ENCODE results near the gene CA10. TPM values are rescaled to one million over a fixed set of nuclear protein-coding genes. Genes with fewer than 3 reads are reported as not detected.
A peak's percentile ranks its signal among the peaks of the same experiment; 100 is the strongest.

CA10 gene
- total RNA-seq, 4 donors from 2014 or later = not detected

- H3K27ac ChIP-seq (replicated peaks in 1 of 4) = no peak overlapping the region
- no peak overlapping the region for H3K4me3 ChIP-seq
- H3K9me3 ChIP-seq = no peaks in the 10 kb centered on the region
- H3K36me3 ChIP-seq = no peaks in the 10 kb centered on the region
- intact Hi-C loops (cut with DNase I) = no loop called here
- peaks cover 0 to 7% (median 0%) of the 10 kb centered on the region in 4 donors for H3K4me1 ChIP-seq
- no peaks in the 10 kb centered on the region for H3K27me3 ChIP-seq
- WGBS = 54% methylated on average over 2 of the region's 2 CpGs
- no peak for DNase-seq (ENCODE audit: extremely low spot score)
- no peak for TF ChIP-seq CTCF (IDR thresholded peaks at IDR 0.05)
- TF ChIP-seq POLR2A (IDR thresholded peaks at IDR 0.05; ENCODE audit: low read depth) = no peak
- no peak for TF ChIP-seq POLR2AphosphoS5 (IDR thresholded peaks at IDR 0.05)
- no peak for TF ChIP-seq EP300 (IDR thresholded peaks at IDR 0.05)
Measured at GRCh38 chr17:51604299-51605020, 554.1 kb downstream of the CA10 start.

- DNase-seq (ENCODE audit: extremely low spot score) = peak; percentile 60
- Histone ChIP-seq H3K27ac (replicated peaks in 1 of 4) (no peak overlapping the region), H3K27me3 (no peaks in the 10 kb centered on the region), H3K36me3 (no peaks in the 10 kb centered on the region), H3K4me3 (no peak overlapping the region), H3K9me3 (no peaks in the 10 kb centered on the region), H3K4me1 (no peaks in the 10 kb centered on the region)
- intact Hi-C loops (cut with DNase I) = no loop called here
- WGBS = 81% methylated on average over 6 of the region's 6 CpGs
- TF ChIP-seq POLR2AphosphoS5 (IDR thresholded peaks at IDR 0.05) = no peak
- TF ChIP-seq EP300 (IDR thresholded peaks at IDR 0.05) = no peak
- TF ChIP-seq CTCF (IDR thresholded peaks at IDR 0.05) = no peak
- TF ChIP-seq POLR2A (IDR thresholded peaks at IDR 0.05; ENCODE audit: low read depth) = no peak
Measured at GRCh38 chr17:51601622-51602261, 556.8 kb downstream of the CA10 start.

GRCh38 chr17:51598824-51599223 is 559.7 kb downstream of the CA10 start:
- H3K27ac ChIP-seq (replicated peaks in 1 of 4) = no peak overlapping the region
- 91% methylated on average over 2 of the region's 2 CpGs for WGBS
- no peaks in the 10 kb centered on the region for H3K4me1 ChIP-seq
- TF ChIP-seq CTCF (IDR thresholded peaks at IDR 0.05) = no peak
- no peak for TF ChIP-seq EP300 (IDR thresholded peaks at IDR 0.05)
- TF ChIP-seq POLR2AphosphoS5 (IDR thresholded peaks at IDR 0.05) = no peak
- no peak for TF ChIP-seq POLR2A (IDR thresholded peaks at IDR 0.05; ENCODE audit: low read depth)
- no peaks in the 10 kb centered on the region for H3K9me3 ChIP-seq
- H3K4me3 ChIP-seq = no peak overlapping the region
- intact Hi-C loops (cut with DNase I) = no loop called here
- DNase-seq (ENCODE audit: extremely low spot score) = no peak
- H3K36me3 ChIP-seq = no peaks in the 10 kb centered on the region
- H3K27me3 ChIP-seq = no peaks in the 10 kb centered on the region

GRCh38 chr17:51597345-51597744 is 561.2 kb downstream of the CA10 start:
- TF ChIP-seq POLR2AphosphoS5 (IDR thresholded peaks at IDR 0.05) = no peak
- TF ChIP-seq EP300 (IDR thresholded peaks at IDR 0.05) = no peak
- TF ChIP-seq POLR2A (IDR thresholded peaks at IDR 0.05; ENCODE audit: low read depth) = no peak
- no peak for TF ChIP-seq CTCF (IDR thresholded peaks at IDR 0.05)
- Histone ChIP-seq H3K27me3 (no peaks in the 10 kb centered on the region), H3K4me1 (no peaks in the 10 kb centered on the region), H3K27ac (replicated peaks in 1 of 4) (no peak overlapping the region), H3K36me3 (no peaks in the 10 kb centered on the region), H3K9me3 (no peaks in the 10 kb centered on the region), H3K4me3 (no peak overlapping the region)
- WGBS = 86% methylated on average over 4 of the region's 4 CpGs
- no peak for DNase-seq (ENCODE audit: extremely low spot score)
- intact Hi-C loops (cut with DNase I) = no loop called here
